Esophagus muscularis mucosa (tissue), 4 donors: ENCODE results near the gene CTNNA3. TPM values are rescaled to one million over a fixed set of nuclear protein-coding genes. Genes with fewer than 3 reads are reported as not detected.

Experiments used
- DNase-seq: peaks from one replicate; pipeline ENCODE4 v3.0.0-alpha.2; 2017; ENCODE audit errors: extremely low spot score
- H3K27ac ChIP-seq, 4 donors: fragments of 200-600 bp; sonication (generic); replicated peaks in 1 of 4; 1 replicate in 3 of 4; 2 replicates in 1 of 4; pipeline ENCODE4 v1.5.1; 2016 to 2019; ENCODE audit warnings: mild to moderate bottlenecking in 1 of 4
- H3K27me3 ChIP-seq, 4 donors: fragments of 200-600 bp; sonication (generic); one replicate each; pipeline versions ENCODE4 v1.5.1 to v1.6.0; 2016 to 2019
- H3K36me3 ChIP-seq, 4 donors: fragments of 200-600 bp; sonication (generic); one replicate each; pipeline ENCODE4 v1.5.1; 2016 to 2019
- H3K4me1 ChIP-seq, 4 donors: fragments of 200-600 bp; sonication (generic); one replicate each; pipeline ENCODE4 v1.5.1; 2016 to 2019
- H3K4me3 ChIP-seq, 4 donors: fragments of 200-600 bp; sonication (generic); 1 replicate in 2 of 4; 2 replicates in 2 of 4; pipeline ENCODE4 v1.5.1; 2016 to 2019; ENCODE audit warnings: mild to moderate bottlenecking in 4 of 4, moderate library complexity in 1 of 4
- H3K9me3 ChIP-seq, 4 donors: fragments of 200-600 bp; sonication (generic); 1 replicate in 3 of 4; 2 replicates in 1 of 4; pipeline ENCODE4 v1.5.1; 2016 to 2019
- EP300 ChIP-seq: sonication (generic); formaldehyde crosslinking; IDR thresholded peaks from one replicate; pipeline ENCODE4 v1.6.1; 2017; ENCODE audit warnings: antibody characterized with exemption
- POLR2A ChIP-seq: fragments of 450-650 bp; IDR thresholded peaks from one replicate; pipeline ENCODE4 v1.6.1; 2017; ENCODE audit warnings: antibody characterized with exemption, moderate library complexity, mild to moderate bottlenecking, low read depth
- POLR2AphosphoS5 ChIP-seq, 2 donors: sonication (generic); formaldehyde crosslinking; IDR thresholded peaks; one replicate each; pipeline ENCODE4 v1.6.1; 2017; ENCODE audit warnings: antibody characterized with exemption in 2 of 2
- WGBS: methylation state at CpG from one replicate; pipeline ENCODE4 v1.1.5; 2018; 5-methylcytosine and 5-hydroxymethylcytosine counted together
- intact Hi-C: fragments of 100-400 bp; cut with DNase I; formaldehyde crosslinking; loops from one replicate; pipeline ENCODE4 v1.15.1; 2023
- total RNA-seq, 4 donors: library from RNA; depleted of rRNA; stranded (reverse); fragments of >200 nt; gene quantifications; one replicate each; pipeline versions ENCODE4 v1.1.0 to v1.2.1, GENCODE V29; 2016
- TF ChIP-seq, protein P1 (sequence below), 3 experiments: fragments of 200-600 bp in 2 of 3; fragments of 450-650 bp in 1 of 3; sonication (generic) in 2 of 3; IDR thresholded peaks; one replicate each; pipeline ENCODE4 v1.5.1; 2017 to 2019; ENCODE audit warnings: antibody characterized with exemption in 3 of 3, mild to moderate bottlenecking in 2 of 3, moderate library complexity in 1 of 3

The CTNNA3 gene
- total RNA-seq, 4 donors from 2014 or later = 5.1 to 27.8 (median 17.6) TPM

- 25% methylated on average over 2 of the region's 2 CpGs for WGBS
- DNase-seq = no peak
- Histone ChIP-seq H3K27me3 (no peaks in the 10 kb centered on the region), H3K4me3 (peak overlapping the region in 3 of 4 donors; percentile 2 to 11 (median 11)), H3K9me3 (no peaks in the 10 kb centered on the region), H3K4me1 (peaks cover 0 to 10% (median 6%) of the 10 kb centered on the region in 4 donors), H3K36me3 (no peaks in the 10 kb centered on the region), H3K27ac (no peak overlapping the region)
- no peak for TF ChIP-seq POLR2AphosphoS5 (IDR thresholded peaks at IDR 0.05)
- no peak for TF ChIP-seq POLR2A
- TF ChIP-seq, protein P1, sequence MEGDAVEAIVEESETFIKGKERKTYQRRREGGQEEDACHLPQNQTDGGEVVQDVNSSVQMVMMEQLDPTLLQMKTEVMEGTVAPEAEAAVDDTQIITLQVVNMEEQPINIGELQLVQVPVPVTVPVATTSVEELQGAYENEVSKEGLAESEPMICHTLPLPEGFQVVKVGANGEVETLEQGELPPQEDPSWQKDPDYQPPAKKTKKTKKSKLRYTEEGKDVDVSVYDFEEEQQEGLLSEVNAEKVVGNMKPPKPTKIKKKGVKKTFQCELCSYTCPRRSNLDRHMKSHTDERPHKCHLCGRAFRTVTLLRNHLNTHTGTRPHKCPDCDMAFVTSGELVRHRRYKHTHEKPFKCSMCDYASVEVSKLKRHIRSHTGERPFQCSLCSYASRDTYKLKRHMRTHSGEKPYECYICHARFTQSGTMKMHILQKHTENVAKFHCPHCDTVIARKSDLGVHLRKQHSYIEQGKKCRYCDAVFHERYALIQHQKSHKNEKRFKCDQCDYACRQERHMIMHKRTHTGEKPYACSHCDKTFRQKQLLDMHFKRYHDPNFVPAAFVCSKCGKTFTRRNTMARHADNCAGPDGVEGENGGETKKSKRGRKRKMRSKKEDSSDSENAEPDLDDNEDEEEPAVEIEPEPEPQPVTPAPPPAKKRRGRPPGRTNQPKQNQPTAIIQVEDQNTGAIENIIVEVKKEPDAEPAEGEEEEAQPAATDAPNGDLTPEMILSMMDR (IDR thresholded peaks at IDR 0.05) = no peak
- TF ChIP-seq EP300 = no peak
- intact Hi-C loops = no loop called here
These were observed 1140.9 kb downstream of the CTNNA3 start for GRCh38 chr10:66555061-66555460.

GRCh38 chr10:66552331-66552730, 1143.7 kb downstream of the CTNNA3 start:
- WGBS = 88% methylated on average over 1 of the region's 1 CpG
- H3K4me3 ChIP-seq = no peak overlapping the region
- H3K27ac ChIP-seq = no peak overlapping the region
- no peak for DNase-seq
- H3K36me3 ChIP-seq = no peaks in the 10 kb centered on the region
- intact Hi-C loops = no loop called here
- H3K27me3 ChIP-seq = no peaks in the 10 kb centered on the region
- peaks cover 0 to 10% (median 6%) of the 10 kb centered on the region in 4 donors for H3K4me1 ChIP-seq
- TF ChIP-seq, protein P1 (IDR thresholded peaks at IDR 0.05) = no peak
- TF ChIP-seq POLR2AphosphoS5 (IDR thresholded peaks at IDR 0.05) (no peak), EP300 (no peak), POLR2A (no peak)
- no peaks in the 10 kb centered on the region for H3K9me3 ChIP-seq

GRCh38 chr10:66550351-66550750, 1145.6 kb downstream of the CTNNA3 start:
- intact Hi-C loops = no loop called here
- DNase-seq = no peak
- Histone ChIP-seq H3K4me1 (peaks cover 0 to 4% (median 2%) of the 10 kb centered on the region in 4 donors), H3K36me3 (no peaks in the 10 kb centered on the region), H3K27ac (no peak overlapping the region), H3K9me3 (no peaks in the 10 kb centered on the region), H3K4me3 (no peak overlapping the region), H3K27me3 (no peaks in the 10 kb centered on the region)
- no peak for TF ChIP-seq POLR2A
- TF ChIP-seq, protein P1 (IDR thresholded peaks at IDR 0.05) = no peak
- no peak for TF ChIP-seq POLR2AphosphoS5 (IDR thresholded peaks at IDR 0.05)
- TF ChIP-seq EP300 = no peak
- 37% methylated on average over 3 of the region's 3 CpGs for WGBS

DNA sequence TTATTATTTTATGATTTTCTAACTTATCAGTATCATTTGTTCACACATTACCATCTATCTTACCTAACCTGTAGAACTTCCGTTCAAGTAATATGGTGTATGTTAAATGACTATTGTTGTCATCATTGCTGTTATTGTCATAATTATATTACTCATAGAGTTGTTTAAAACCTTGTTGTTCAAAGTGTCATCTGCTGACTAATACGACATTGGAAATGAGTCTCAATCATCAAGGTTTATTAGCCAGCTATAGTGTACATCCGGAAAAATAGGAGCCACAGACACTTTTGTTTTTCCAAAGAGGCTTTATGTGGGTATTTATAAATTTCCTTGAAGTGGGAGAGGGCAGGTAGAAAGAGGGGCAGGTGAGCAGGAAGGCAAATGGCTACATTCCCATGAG, 1157.1 kb downstream of the CTNNA3 start:
- TF ChIP-seq POLR2AphosphoS5 (IDR thresholded peaks at IDR 0.05) (no peak), POLR2A (no peak), EP300 (no peak)
- TF ChIP-seq, protein P1 (IDR thresholded peaks at IDR 0.05) = no peak
- H3K4me3 ChIP-seq = no peak overlapping the region
- no peaks in the 10 kb centered on the region for H3K9me3 ChIP-seq
- no peaks in the 10 kb centered on the region for H3K36me3 ChIP-seq
- intact Hi-C loops = no loop called here
- peaks cover 0 to 8% (median 6%) of the 10 kb centered on the region in 4 donors for H3K4me1 ChIP-seq
- 75% methylated on average over 3 of the region's 3 CpGs for WGBS
- H3K27ac ChIP-seq = no peak overlapping the region
- DNase-seq = no peak
- no peaks in the 10 kb centered on the region for H3K27me3 ChIP-seq

- no peak for DNase-seq
- Histone ChIP-seq H3K9me3 (no peaks in the 10 kb centered on the region), H3K27ac (no peak overlapping the region), H3K27me3 (no peaks in the 10 kb centered on the region), H3K4me3 (no peak overlapping the region), H3K36me3 (no peaks in the 10 kb centered on the region), H3K4me1 (peaks cover 0 to 8% (median 6%) of the 10 kb centered on the region in 4 donors)
- intact Hi-C loops = no loop called here
- WGBS = 32% methylated on average over 3 of the region's 3 CpGs
- TF ChIP-seq POLR2AphosphoS5 (IDR thresholded peaks at IDR 0.05) (no peak), EP300 (no peak), POLR2A (no peak)
- TF ChIP-seq, protein P1 (IDR thresholded peaks at IDR 0.05) = no peak
These were observed 1157.6 kb downstream of the CTNNA3 start for GRCh38 chr10:66538371-66538770.
